ENCODE results near the gene ADM.

Gene ADM

DNA sequence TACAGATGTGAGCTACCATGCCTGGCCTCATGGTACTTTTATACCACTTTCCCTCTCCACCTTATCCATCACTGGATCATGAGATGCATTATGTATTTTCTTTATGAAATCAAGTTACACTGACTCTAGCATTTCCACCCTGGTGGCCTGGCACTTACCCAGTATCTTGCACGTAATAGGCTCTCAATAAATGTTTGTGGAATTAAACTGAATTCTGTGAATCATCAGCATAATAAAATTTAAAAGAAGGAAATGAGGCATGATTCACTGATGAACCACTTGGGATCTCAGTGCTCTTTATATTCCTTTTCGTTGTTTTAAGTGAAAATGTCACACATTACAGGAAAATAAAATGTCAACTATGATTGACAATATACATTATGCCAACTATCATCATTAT is 25.1 kb downstream of the ADM start:
- DNase-seq: no peak

DNA sequence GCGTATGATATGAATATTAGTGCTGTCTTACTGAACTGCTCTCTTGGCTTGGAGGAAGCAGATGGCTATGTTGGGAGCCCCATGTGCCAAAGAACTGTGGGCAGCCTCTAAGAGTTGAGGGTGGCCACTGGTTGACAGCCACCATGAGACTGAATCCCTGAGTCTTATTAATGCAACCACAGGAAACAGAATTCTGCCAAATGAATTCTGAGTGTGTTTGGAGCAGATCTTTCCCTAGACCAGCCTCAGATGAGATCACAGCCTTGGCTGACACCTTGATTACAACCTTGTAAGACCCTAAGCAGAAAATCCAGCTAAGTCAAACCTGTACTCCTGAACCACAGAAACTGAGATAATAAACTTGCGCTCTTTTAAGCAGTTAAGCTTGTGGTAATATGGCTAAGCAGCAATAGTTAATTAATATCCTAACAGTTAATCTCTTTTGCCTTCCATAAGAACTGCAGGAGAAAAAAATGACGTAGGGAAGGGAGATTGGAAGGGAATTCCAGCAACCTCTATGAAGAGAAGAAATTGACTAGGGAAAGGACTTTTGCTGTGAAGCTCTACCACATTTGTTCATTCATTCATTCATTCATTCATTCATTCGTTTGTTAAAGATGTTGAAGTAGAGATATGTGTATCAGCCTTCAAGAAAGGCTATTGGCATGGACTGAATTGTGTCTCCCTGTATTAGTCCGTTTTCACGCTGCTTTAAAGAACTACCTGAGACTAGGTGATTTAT is 26.8 kb downstream of the ADM start:
- DNase-seq: no peak

DNA sequence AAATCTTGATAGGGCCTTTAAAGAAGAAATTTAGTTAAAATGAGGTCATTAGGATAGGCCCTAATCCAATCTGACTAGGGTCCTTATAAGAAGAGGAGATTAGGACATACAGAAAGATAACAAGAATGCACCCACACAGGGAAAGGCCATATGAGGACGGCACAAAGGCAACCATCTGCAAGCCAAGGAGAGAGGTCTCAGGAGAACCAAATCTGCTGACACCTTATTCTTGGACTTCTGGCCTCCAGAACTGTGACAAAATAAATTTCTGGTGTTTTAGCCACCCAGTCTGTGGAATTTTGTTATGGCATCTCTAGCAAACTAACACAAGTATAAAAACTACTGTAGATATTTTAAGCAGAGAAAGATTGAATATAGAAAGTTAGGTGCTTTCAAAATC is 28.6 kb downstream of the ADM start:
- DNase-seq: no peak

DNA sequence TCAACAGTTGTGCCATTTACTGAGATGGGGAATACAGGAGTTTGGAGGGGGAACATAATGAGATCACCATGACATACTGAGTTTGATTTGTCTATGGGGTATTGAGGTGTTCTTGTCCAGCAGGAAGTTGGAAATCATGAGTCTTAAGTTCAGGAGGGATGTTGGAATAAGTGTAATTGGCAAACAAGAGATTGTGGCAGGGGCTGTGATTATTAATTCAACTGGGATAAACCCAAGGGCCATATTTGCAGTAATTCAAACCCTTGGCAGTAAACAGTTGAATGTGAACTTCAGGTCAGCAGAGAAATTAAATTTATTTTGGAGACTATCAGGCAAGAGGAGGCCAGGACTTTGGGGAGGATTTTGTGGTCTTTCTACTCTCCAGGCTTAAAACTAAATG is 33.4 kb downstream of the ADM start:
- DNase-seq: no peak

DNA sequence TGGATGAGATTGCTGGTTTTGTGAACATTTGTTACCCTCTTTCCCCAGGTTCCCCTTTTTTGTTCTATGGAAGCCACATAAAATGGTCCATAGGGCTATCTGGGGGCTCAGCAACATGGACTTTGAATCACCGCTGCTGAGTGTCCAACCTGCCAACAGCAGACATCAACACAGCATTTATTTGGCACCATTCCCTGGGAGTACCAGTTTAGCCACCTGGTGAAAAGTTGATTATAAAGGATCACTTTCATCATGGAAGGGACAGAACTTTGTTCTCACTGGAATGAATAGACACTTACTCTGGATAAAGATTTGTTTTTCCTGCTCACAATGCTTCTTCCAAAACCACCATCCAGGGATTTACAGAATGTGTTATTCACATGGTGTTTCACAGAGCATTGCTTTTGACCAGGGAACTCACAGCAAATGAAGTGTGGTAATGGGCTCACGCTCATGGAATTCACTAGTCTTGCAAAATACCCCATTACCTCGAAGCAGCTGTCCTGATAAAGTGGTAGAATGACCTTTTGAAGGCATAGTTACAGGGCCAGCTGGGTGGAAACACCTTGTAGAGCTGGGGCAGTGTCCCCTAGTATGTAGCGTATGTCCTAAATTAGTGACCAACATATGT is 43.9 kb downstream of the ADM start:
- DNase-seq: no peak

DNA sequence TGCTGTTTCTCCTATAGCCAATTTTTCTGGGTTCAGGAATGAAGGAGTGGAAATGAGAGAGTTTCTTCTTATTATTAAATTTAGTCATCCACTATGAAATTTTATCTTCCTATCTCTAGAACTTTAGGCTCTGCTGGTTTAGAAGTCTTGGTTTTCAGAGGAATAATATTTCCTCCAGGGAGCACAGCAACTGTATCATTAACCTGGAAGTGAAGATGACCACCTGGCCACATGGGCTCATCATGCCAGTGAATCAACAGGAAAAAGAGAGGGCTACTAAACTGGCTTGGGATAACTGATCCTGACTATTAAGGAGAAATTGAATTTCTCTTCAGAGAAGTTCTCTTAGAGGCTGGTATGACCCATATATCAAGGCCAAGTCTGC is 44.4 kb downstream of the ADM start:
- no peak for DNase-seq

DNA sequence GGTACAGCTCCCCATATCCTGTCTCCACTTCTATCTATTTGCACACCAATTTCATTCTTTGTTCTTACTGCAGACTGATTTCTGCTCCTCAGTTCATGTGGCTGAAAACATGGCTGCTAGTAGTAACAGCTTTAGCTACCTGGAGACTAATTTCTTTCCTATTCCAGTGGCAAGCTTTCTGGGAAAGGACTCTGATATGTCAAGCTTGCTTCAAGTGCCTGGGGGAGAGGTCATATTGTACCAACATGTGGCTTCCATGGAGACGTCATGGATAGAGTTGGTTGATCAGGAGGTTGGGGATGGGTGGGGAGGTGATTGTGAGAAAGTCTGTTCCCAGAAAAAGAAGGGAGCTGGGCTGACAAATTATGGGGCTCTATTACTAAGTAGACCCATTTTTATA is 44.9 kb downstream of the ADM start:
- no peak for DNase-seq

DNA sequence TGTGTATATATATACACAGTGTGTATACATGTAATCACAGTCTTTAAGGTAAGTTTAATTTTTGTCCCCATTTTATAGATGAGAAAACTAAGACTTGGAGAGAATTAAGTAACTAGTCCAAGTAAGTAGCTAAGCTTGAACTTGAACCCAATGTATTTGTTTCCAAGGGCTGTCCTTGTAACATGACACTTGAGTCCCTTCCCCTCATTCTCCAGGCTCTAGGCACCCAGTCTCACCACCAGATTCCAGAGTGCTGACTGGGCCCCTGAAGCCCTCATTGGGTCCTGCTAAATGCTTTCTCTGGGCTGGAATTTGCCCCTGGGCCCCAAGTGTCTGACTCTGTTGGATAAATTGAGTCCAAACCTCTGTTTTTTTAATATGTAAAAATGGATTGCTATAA is 45.5 kb downstream of the ADM start:
- DNase-seq: no peak

DNA sequence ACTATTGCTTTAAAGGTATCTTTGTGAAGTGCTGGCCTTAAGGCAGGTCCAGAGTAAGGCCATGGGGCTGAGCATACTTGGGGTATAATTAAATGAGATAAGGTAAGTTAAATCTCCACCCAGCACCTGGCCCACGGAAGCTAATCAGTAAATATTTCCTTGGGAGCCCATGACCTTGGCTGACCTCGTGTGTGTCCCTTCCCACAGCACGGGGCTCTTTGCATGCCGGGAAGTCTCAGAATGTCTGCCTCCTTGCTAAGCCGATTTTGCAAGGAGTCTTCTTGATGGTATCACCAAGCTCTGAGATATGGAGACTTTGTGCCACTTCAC is 46.5 kb downstream of the ADM start:
- no peak for DNase-seq

DNA sequence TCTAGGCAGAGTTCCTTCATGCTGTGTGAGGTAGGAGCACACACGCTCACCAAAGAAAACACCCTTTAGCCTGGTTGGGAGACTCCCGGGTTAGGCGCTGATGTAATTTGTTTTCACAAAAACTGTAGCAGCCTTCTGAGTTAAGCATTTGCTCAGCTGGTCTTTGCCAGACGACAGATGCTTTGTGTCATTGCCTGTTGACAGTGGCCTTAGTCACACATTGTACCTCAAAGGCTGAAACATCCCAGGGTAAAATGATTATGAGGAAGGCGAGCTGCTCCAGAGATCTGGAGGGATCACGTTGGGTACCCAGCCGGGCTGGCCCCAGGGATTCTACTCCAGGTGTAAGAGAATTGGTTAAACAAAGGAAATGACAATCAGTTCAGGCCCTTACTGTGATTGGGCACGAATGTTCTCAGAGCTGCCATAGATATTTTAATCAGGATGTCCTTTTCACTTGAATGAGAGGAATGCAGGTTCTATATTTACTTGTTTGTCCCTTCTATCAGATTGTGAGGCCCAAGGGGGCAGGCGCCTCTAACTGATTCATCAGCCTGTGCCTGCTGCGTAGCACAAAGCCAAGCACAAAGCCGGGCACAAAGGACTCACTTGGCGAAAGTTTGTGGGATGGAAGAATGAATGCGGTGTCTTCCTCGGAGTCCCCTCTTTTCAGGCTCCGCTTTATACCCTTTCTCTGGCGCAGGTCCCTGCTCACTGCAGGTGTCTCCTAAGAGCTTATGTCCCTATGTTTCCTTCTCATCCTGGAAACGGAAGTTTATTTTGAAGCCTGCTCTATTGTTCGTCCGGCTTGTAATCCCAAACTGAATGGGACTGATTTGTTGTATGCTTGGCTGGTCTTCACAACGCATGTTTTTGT is 47.1 kb downstream of the ADM start:
- DNase-seq: no peak

DNA sequence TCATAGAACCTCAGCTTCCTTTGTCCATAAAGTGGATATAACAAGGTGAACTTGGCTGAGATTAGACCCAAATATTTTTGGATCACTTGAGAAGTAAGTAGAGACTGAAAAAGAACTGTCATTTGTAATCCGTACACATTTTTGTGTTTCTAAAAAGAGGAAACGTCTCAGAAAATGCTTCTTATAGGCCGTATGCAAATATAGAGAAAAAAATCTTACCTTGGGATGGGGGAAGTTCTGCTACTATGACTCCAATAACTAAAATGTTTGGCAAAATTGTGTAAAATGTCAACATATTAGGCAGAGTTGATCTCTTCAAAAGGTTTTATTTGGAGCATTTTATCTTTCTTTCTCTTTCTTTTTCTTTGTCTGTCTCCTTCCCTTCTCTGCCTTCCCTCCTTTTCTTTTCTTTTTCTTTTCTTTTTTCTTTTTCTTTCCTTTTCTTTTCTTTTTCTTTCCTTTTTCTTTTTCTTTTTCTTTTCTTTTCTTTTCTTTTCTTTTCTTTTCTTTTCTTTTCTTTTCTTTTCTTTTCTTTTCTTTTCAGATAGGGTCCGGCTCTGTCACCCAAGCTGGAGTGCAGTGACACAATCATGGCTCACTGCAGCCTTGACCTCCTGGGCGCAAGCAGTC is 48.2 kb downstream of the ADM start:
- DNase-seq: no peak

DNA sequence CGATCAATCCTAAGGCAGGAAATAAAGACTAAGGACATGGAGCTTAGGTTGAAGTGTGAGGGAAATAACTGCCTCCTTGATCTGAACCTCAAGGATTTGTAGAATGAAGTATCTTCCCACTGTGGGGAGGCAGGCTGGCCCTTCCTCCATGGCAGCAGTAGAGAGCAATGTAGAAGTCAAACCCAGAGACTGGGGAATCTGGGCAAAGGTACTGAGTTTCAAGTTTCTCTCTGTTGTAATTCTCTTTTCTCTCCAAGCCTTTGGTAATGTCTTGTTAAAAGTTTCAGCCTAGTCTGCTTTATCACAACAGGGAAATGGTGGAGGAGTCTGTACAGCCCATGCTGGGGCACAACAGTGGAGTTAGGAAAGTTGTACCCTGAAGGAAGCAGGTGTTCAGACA is 49.5 kb downstream of the ADM start:
- DNase-seq: no peak

DNA sequence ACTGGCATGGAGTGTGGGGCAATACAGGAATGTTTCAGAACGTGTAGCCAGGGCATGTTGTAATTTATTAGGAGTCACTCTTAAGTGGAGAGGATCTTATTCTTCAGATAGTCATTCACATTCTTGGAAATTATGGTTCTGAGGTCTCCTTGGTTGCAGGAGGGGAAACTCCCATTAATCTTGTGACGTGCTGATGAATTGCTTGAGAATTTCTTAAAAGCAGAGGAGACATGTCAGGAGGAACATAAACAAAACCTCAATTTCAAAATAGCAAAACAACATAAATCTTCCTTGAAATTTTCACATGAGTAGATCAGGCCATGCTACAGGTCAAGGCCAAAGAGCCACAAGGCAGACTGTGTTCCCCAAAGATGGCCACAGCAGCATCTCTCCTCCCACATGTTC is 50.4 kb downstream of the ADM start:
- no peak for DNase-seq

DNA sequence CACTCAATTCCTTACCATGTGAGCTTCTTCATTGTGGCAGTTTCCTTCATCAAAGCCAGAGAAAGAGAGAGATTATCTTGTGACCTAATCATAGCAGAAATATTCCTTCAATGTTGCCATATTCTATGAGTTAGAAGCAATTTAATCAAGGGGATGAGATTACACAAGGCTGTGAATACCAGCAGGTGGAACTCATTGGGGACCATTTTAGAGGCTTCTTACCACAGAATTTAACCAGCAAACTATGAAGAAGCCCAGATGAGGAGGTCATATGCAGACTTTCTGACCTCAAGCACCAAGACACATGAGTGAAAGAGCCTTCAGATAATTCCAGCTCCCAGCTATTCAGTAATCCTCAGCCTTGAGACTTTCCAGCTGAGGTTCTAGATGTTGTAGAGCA is 51.3 kb downstream of the ADM start:
- no peak for DNase-seq

All from GOT3 (cell line).